Astrocyte (in vitro differentiated cells and primary cell): ENCODE measurements around the gene UHRF1. TPM values are rescaled to one million over a fixed set of nuclear protein-coding genes. Genes with fewer than 3 reads are reported as not detected.
A peak's percentile ranks its signal among the peaks of the same experiment; 100 is the strongest.

ENCODE experiments used
- DNase-seq: peaks from one replicate; pipeline ENCODE4 v3.0.0-alpha.2; 2010; ENCODE audit warnings: low read depth
- FAIRE-seq: peaks from 2 replicates; lab custom pipeline; 2011; peaks lifted over from hg19 to GRCh38; lab: Jason Lieb, UNC
- H2AFZ ChIP-seq: 2 replicates; pipeline ENCODE4 v1.6.0; 2012; ENCODE audit warnings: low read depth, low read length, inconsistent platforms
- H3K27ac ChIP-seq: 2 replicates; pipeline ENCODE4 v1.5.1; 2011; ENCODE audit warnings: low read depth, low read length, inconsistent platforms
- H3K27me3 ChIP-seq: 2 replicates; pipeline ENCODE4 v1.6.0; 2011; ENCODE audit warnings: low read length, inconsistent platforms; ENCODE audit not compliant: insufficient read depth
- H3K36me3 ChIP-seq: 2 replicates; pipeline ENCODE4 v1.5.1; 2011; ENCODE audit warnings: low read length, inconsistent platforms; ENCODE audit not compliant: insufficient read depth
- H3K4me1 ChIP-seq: 2 replicates; pipeline ENCODE4 v1.5.1; 2011; ENCODE audit warnings: low read length, inconsistent platforms; ENCODE audit not compliant: insufficient read depth
- H3K4me2 ChIP-seq: 2 replicates; pipeline ENCODE4 v1.6.0; 2012; ENCODE audit warnings: low read length, inconsistent platforms
- H3K4me3 ChIP-seq: 2 replicates; pipeline ENCODE4 v1.5.1; 2011; ENCODE audit warnings: low read depth, mild to moderate bottlenecking, low read length, inconsistent platforms; ENCODE audit not compliant: insufficient read depth
- H3K79me2 ChIP-seq: 2 replicates; pipeline ENCODE4 v1.6.0; 2012; ENCODE audit warnings: mild to moderate bottlenecking, low read length, inconsistent platforms; ENCODE audit not compliant: insufficient read depth
- H3K9ac ChIP-seq: 2 replicates; pipeline ENCODE4 v1.6.0; 2012; ENCODE audit warnings: mild to moderate bottlenecking, low read length, inconsistent platforms
- H3K9me3 ChIP-seq: 2 replicates; pipeline ENCODE4 v1.5.1; 2012; ENCODE audit warnings: low read depth, mild to moderate bottlenecking, low read length, inconsistent platforms; ENCODE audit not compliant: insufficient read depth
- H4K20me1 ChIP-seq: 2 replicates; pipeline ENCODE4 v1.6.0; 2012; ENCODE audit warnings: low read length, inconsistent platforms; ENCODE audit not compliant: insufficient read depth
- H3K27ac Mint-ChIP-seq: one replicate; pipeline ENCODE4 v1.8.0; 2021; ENCODE audit warnings: mild to moderate bottlenecking, mixed read lengths; ENCODE audit not compliant: unreplicated experiment
- H3K27me3 Mint-ChIP-seq: one replicate; pipeline ENCODE4 v1.8.0; 2021; ENCODE audit warnings: low read depth, mixed read lengths; ENCODE audit not compliant: unreplicated experiment
- H3K36me3 Mint-ChIP-seq: one replicate; pipeline ENCODE4 v1.8.0; 2021; ENCODE audit warnings: low read depth, mixed read lengths; ENCODE audit not compliant: unreplicated experiment
- H3K4me1 Mint-ChIP-seq: one replicate; pipeline ENCODE4 v1.8.0; 2021; ENCODE audit warnings: low read depth, mixed read lengths; ENCODE audit not compliant: unreplicated experiment
- H3K4me3 Mint-ChIP-seq: one replicate; pipeline ENCODE4 v1.8.0; 2021; ENCODE audit warnings: mild to moderate bottlenecking, moderate library complexity, mixed read lengths; ENCODE audit not compliant: unreplicated experiment
- H3K9me3 Mint-ChIP-seq: one replicate; pipeline ENCODE4 v1.8.0; 2021; ENCODE audit warnings: mild to moderate bottlenecking, mixed read lengths; ENCODE audit not compliant: unreplicated experiment
- CTCF ChIP-seq: IDR thresholded peaks from 2 replicates; pipeline ENCODE4 v1.5.1; 2011; ENCODE audit warnings: low read depth, mild to moderate bottlenecking, inconsistent platforms, low read length, moderate library complexity; ENCODE audit not compliant: insufficient read depth
- EZH2 ChIP-seq: IDR thresholded peaks from 2 replicates; pipeline ENCODE4 v1.6.1; 2012; ENCODE audit warnings: mild to moderate bottlenecking, low read length, inconsistent platforms; ENCODE audit not compliant: insufficient read depth
- total RNA-seq: library from RNA; stranded (reverse); gene quantifications from 2 replicates; pipeline ENCODE4 v1.2.1, GENCODE V29; 2021

The UHRF1 gene
- total RNA-seq, 1 donor from 2014 or later, result 16.2 TPM

DNA sequence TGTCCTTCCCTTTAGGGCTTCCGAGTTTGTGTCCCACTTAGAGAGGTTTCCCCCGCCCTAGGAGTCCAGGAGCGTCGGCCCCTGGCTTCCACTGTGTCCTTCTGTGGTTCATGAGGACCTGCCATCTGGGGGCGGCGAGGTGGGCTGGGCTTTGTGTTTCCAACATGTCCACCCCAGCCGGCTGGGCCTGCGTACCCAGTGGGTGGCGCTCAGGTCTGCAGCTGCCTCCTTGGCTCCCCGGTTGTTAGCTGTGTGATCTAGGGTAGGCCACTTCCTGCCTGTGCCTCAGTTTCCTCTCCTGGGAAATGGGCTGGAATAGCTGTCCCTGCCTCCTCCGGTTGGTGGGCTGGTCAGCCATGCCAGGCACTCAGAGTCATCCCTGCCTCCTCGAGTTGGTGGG lies 88.0 kb downstream of the UHRF1 start:
- no peak for DNase-seq
- no peaks in the 10 kb centered on the region for H3K27me3 Mint-ChIP-seq
- peaks cover 9% of the 10 kb centered on the region for H3K4me1 Mint-ChIP-seq
- Histone ChIP-seq H3K4me3 (no peak overlapping the region), H3K4me2 (no peak overlapping the region), H4K20me1 (peaks cover 93% of the 10 kb centered on the region), H3K27ac (no peak overlapping the region), H3K9ac (no peak overlapping the region), H3K27me3 (no peaks in the 10 kb centered on the region), H3K36me3 (peaks cover 5% of the 10 kb centered on the region), H3K79me2 (peaks cover 87% of the 10 kb centered on the region), H3K9me3 (no peaks in the 10 kb centered on the region), H2AFZ (no peak overlapping the region), H3K4me1 (peaks cover 5% of the 10 kb centered on the region)
- no peak overlapping the region for H3K4me3 Mint-ChIP-seq
- no peak for FAIRE-seq
- H3K36me3 Mint-ChIP-seq, result peaks cover 13% of the 10 kb centered on the region
- H3K9me3 Mint-ChIP-seq, result no peaks in the 10 kb centered on the region
- H3K27ac Mint-ChIP-seq, result no peak overlapping the region
- TF ChIP-seq CTCF (no peak), EZH2 (no peak)

- Histone ChIP-seq H4K20me1 (peaks cover 96% of the 10 kb centered on the region), H3K36me3 (peaks cover 5% of the 10 kb centered on the region), H3K4me2 (no peak overlapping the region), H3K9me3 (no peaks in the 10 kb centered on the region), H3K27ac (no peak overlapping the region), H3K4me3 (no peak overlapping the region), H2AFZ (no peak overlapping the region), H3K9ac (no peak overlapping the region), H3K4me1 (peaks cover 11% of the 10 kb centered on the region), H3K27me3 (no peaks in the 10 kb centered on the region), H3K79me2 (peaks cover 88% of the 10 kb centered on the region)
- TF ChIP-seq EZH2, result no peak
- no peak for TF ChIP-seq CTCF
- peaks cover 19% of the 10 kb centered on the region for H3K36me3 Mint-ChIP-seq
- no peak for FAIRE-seq
- H3K4me3 Mint-ChIP-seq, result no peak overlapping the region
- H3K4me1 Mint-ChIP-seq, result peaks cover 18% of the 10 kb centered on the region
- no peaks in the 10 kb centered on the region for H3K27me3 Mint-ChIP-seq
- no peaks in the 10 kb centered on the region for H3K9me3 Mint-ChIP-seq
- no peak overlapping the region for H3K27ac Mint-ChIP-seq
- no peak for DNase-seq
Observed at GRCh38 chr19:5000120-5000611, 90.9 kb downstream of the UHRF1 start.

- Mint-ChIP-seq H3K4me1 (peaks cover 21% of the 10 kb centered on the region), H3K27ac (no peak overlapping the region), H3K36me3 (peaks cover 19% of the 10 kb centered on the region), H3K4me3 (peak overlapping the region; percentile 64), H3K9me3 (no peaks in the 10 kb centered on the region), H3K27me3 (no peaks in the 10 kb centered on the region)
- H3K27me3 ChIP-seq, result no peaks in the 10 kb centered on the region
- no peak overlapping the region for H3K4me3 ChIP-seq
- TF ChIP-seq EZH2 (no peak), CTCF (peak; percentile 72)
- H3K9me3 ChIP-seq, result no peaks in the 10 kb centered on the region
- peaks cover 96% of the 10 kb centered on the region for H4K20me1 ChIP-seq
- no peak overlapping the region for H2AFZ ChIP-seq
- H3K27ac ChIP-seq, result no peak overlapping the region
- peaks cover 5% of the 10 kb centered on the region for H3K36me3 ChIP-seq
- H3K4me2 ChIP-seq, result peak overlapping the region; percentile 83
- FAIRE-seq (no peak), DNase-seq (peak; percentile 41)
- peaks cover 88% of the 10 kb centered on the region for H3K79me2 ChIP-seq
- H3K4me1 ChIP-seq, result peaks cover 11% of the 10 kb centered on the region
- no peak overlapping the region for H3K9ac ChIP-seq
Observed at GRCh38 chr19:5001615-5002014, 92.3 kb downstream of the UHRF1 start.
